ENCODE measurements around the gene FAM98B. TPM values are rescaled to one million over a fixed set of nuclear protein-coding genes. Genes with fewer than 3 reads are reported as not detected.

FAM98B gene
- total and polyA plus RNA-seq, 10 of the 15 experiments (the other 5 are each of a cell fraction or from before 2014, with no cell fraction given): 1.3 to 36.7 (median 10.9) TPM

DNA sequence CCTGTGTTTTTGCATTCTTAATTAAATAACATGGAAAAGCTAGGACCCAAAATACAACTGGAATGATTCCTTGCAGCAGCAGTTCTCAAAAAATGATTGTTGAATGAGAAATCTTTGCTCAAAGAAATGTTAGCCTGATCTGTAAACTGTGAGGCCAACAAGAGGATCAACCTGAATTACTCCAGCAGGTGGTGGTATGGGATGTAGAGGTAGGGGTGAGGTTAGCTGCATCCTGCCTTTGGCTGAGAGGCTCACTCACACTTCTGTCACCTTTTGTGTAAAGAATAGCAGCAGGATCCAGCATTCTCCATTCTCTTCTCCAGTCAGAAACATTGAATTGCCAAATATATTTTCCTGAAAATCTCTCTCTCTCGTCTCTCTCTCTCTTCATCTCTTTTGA lies 26.5 kb upstream of the FAM98B start:
- H3K4me1 ChIP-seq (ENCODE audit: control insufficient read depth, insufficient read depth, low read length): peaks cover 5% of the 10 kb centered on the region; the same call in 1 of the 2 replicates
- no peak overlapping the region for H3K9ac ChIP-seq (ENCODE audit: control insufficient read depth, insufficient read depth, low read length)
- H3K4me3 ChIP-seq: no peak overlapping the region
- 0% methylated on average over 1 of the region's 1 CpG for WGBS (ENCODE audit: insufficient coverage, insufficient replicate concordance, low lambda C conversion rate, missing lambda C conversion rate)
- FAIRE-seq (no peak), ATAC-seq (peak; percentile 43; the same call in 1 of the 3 replicates), DNase-seq (ENCODE audit: low read depth, low spot score) (no peak)
- H2AFZ ChIP-seq (ENCODE audit: control insufficient read depth, low read depth, low read length): no peak overlapping the region
- H3K79me2 ChIP-seq (ENCODE audit: control insufficient read depth, insufficient read depth, low read length): no peaks in the 10 kb centered on the region
- ChIA-PET CTCF (interaction anchor here (0.8 to 3.6 kb wide), 6 partner anchors 13 to 277 kb away, joined by 3 to 22 read pairs (median 4); partner anchors contain the start of gene FAM98B), RAD21 (ENCODE audit: unreplicated experiment) (interaction anchor here (2.9 kb wide), 1 partner anchor 13 kb away, joined by 17 read pairs; no protein-coding TSS in a partner anchor), SMC1A (ENCODE audit: uncharacterized antibody, unreplicated experiment) (interaction anchor here (1.1 to 2.9 kb wide), 4 partner anchors 12 to 272 kb away, joined by 3 to 16 read pairs (median 6); no protein-coding TSS in a partner anchor), POLR2A (no interaction called here)
- in situ Hi-C loops (cut with MboI) (no loop called here), intact Hi-C loops (cut with micrococcal nuclease; ENCODE audit: unreplicated experiment) (no loop called here)
- no peaks in the 10 kb centered on the region for H3K27me3 ChIP-seq (replicated peaks in 1 of 2; ENCODE audit: control insufficient read depth in 2 of 2, insufficient read depth in 2 of 2, low read length in 1 of 2)
- TF ChIP-seq CBX5 (IDR thresholded peaks at IDR 0.05; ENCODE audit: low read depth) (no peak), E2F8 (IDR thresholded peaks at IDR 0.05; ENCODE audit: low read depth, partially characterized antibody) (no peak), ZNF274 (IDR thresholded peaks at IDR 0.05; ENCODE audit: insufficient read depth, insufficient read length) (no peak), PAX8 (IDR thresholded peaks at IDR 0.05) (no peak), ETV6 (conservative IDR thresholded peaks at IDR 0.05 in 1 of 2, IDR thresholded peaks at IDR 0.05 in 1 of 2; ENCODE audit: borderline replicate concordance in 1 of 2, low read depth in 1 of 2) (no peak), KLF5 (IDR thresholded peaks at IDR 0.05; ENCODE audit: partially characterized antibody) (no peak)
- TF ChIP-seq, protein P1, sequence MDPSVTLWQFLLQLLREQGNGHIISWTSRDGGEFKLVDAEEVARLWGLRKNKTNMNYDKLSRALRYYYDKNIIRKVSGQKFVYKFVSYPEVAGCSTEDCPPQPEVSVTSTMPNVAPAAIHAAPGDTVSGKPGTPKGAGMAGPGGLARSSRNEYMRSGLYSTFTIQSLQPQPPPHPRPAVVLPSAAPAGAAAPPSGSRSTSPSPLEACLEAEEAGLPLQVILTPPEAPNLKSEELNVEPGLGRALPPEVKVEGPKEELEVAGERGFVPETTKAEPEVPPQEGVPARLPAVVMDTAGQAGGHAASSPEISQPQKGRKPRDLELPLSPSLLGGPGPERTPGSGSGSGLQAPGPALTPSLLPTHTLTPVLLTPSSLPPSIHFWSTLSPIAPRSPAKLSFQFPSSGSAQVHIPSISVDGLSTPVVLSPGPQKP (IDR thresholded peaks at IDR 0.05; ENCODE audit: low read depth, low read length): no peak
- TF ChIP-seq, protein P2, sequence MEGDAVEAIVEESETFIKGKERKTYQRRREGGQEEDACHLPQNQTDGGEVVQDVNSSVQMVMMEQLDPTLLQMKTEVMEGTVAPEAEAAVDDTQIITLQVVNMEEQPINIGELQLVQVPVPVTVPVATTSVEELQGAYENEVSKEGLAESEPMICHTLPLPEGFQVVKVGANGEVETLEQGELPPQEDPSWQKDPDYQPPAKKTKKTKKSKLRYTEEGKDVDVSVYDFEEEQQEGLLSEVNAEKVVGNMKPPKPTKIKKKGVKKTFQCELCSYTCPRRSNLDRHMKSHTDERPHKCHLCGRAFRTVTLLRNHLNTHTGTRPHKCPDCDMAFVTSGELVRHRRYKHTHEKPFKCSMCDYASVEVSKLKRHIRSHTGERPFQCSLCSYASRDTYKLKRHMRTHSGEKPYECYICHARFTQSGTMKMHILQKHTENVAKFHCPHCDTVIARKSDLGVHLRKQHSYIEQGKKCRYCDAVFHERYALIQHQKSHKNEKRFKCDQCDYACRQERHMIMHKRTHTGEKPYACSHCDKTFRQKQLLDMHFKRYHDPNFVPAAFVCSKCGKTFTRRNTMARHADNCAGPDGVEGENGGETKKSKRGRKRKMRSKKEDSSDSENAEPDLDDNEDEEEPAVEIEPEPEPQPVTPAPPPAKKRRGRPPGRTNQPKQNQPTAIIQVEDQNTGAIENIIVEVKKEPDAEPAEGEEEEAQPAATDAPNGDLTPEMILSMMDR (IDR thresholded peaks at IDR 0.05 in 2 of 3, conservative IDR thresholded peaks at IDR 0.05 in 1 of 3; ENCODE audit: control insufficient read depth in 2 of 3, extremely low read depth in 1 of 3, insufficient read depth in 1 of 3, low read depth in 3 of 3, low read length in 3 of 3): 0 out of 6 replicates have a peak, but pooled peaks of 1 of the 3 experiments have one; percentile 10
- no TSS peak for BruUV-seq (replicated peaks)
- H4K20me1 ChIP-seq (ENCODE audit: control insufficient read depth, insufficient read depth): no peaks in the 10 kb centered on the region
- H3K36me3 ChIP-seq (ENCODE audit: control insufficient read depth in 2 of 2, insufficient read depth in 2 of 2, low read length in 1 of 2): no peaks in the 10 kb centered on the region
- no peaks in the 10 kb centered on the region; the same call in 2 of the 3 replicates for H3K9me3 ChIP-seq (replicated peaks; ENCODE audit: control insufficient read depth, insufficient read depth, low read length)
- H3K4me2 ChIP-seq (ENCODE audit: control insufficient read depth, insufficient read depth): no peak overlapping the region
- no peak overlapping the region for H3K27ac ChIP-seq (ENCODE audit: control insufficient read depth, insufficient read depth)

All from GM12878 (cell line).